ENCODE measurements around the gene USP44.

- TF ChIP-seq, protein P1, sequence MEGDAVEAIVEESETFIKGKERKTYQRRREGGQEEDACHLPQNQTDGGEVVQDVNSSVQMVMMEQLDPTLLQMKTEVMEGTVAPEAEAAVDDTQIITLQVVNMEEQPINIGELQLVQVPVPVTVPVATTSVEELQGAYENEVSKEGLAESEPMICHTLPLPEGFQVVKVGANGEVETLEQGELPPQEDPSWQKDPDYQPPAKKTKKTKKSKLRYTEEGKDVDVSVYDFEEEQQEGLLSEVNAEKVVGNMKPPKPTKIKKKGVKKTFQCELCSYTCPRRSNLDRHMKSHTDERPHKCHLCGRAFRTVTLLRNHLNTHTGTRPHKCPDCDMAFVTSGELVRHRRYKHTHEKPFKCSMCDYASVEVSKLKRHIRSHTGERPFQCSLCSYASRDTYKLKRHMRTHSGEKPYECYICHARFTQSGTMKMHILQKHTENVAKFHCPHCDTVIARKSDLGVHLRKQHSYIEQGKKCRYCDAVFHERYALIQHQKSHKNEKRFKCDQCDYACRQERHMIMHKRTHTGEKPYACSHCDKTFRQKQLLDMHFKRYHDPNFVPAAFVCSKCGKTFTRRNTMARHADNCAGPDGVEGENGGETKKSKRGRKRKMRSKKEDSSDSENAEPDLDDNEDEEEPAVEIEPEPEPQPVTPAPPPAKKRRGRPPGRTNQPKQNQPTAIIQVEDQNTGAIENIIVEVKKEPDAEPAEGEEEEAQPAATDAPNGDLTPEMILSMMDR (IDR thresholded peaks at IDR 0.05): no peak
- no peak for TF ChIP-seq POLR2A (IDR thresholded peaks at IDR 0.05)
Observed at GRCh38 chr12:95506707-95507523, 44.4 kb downstream of the USP44 start.

All from prostate gland (tissue), 2 donors.